SK-N-DZ (cell line): Measurements from ENCODE around the gene CASZ1.

Experiments used
- DNase-seq: peaks from one replicate; pipeline ENCODE4 v3.0.0-alpha.2; 2015; ENCODE audit warnings: low spot score

Gene CASZ1

GRCh38 chr1:10688409-10688786 lies 108.0 kb downstream of the CASZ1 start:
- DNase-seq, result no peak

- no peak for DNase-seq
Measured at GRCh38 chr1:10687782-10688408, 108.6 kb downstream of the CASZ1 start.

- DNase-seq, result no peak
Measured at GRCh38 chr1:10687251-10687651, 109.2 kb downstream of the CASZ1 start.

GRCh38 chr1:10686404-10687040 lies 109.9 kb downstream of the CASZ1 start:
- no peak for DNase-seq

GRCh38 chr1:10685808-10686403 lies 110.5 kb downstream of the CASZ1 start:
- no peak for DNase-seq

- no peak for DNase-seq
Measured at GRCh38 chr1:10685196-10685807, 111.1 kb downstream of the CASZ1 start.

- no peak for DNase-seq
Measured at GRCh38 chr1:10684221-10684620, 112.2 kb downstream of the CASZ1 start.

GRCh38 chr1:10682449-10683309 lies 113.8 kb downstream of the CASZ1 start:
- DNase-seq, result no peak

- no peak for DNase-seq
Measured at GRCh38 chr1:10682108-10682445, 114.4 kb downstream of the CASZ1 start.

- DNase-seq, result no peak
Measured at GRCh38 chr1:10681296-10682107, 114.9 kb downstream of the CASZ1 start.

GRCh38 chr1:10680487-10680886 lies 116.0 kb downstream of the CASZ1 start:
- DNase-seq, result no peak

GRCh38 chr1:10679496-10680220 lies 116.8 kb downstream of the CASZ1 start:
- DNase-seq, result peak; percentile 90

GRCh38 chr1:10678852-10679251 lies 117.6 kb downstream of the CASZ1 start:
- no peak for DNase-seq

GRCh38 chr1:10678402-10678801 lies 118.0 kb downstream of the CASZ1 start:
- no peak for DNase-seq

- DNase-seq, result no peak
Measured at GRCh38 chr1:10677491-10678391, 118.7 kb downstream of the CASZ1 start.

- no peak for DNase-seq
Measured at GRCh38 chr1:10676963-10677362, 119.5 kb downstream of the CASZ1 start.

- no peak for DNase-seq
Measured at GRCh38 chr1:10675813-10676212, 120.6 kb downstream of the CASZ1 start.

- DNase-seq, result no peak
Measured at GRCh38 chr1:10674700-10675609, 121.5 kb downstream of the CASZ1 start.
